Pancreas (tissue), 10 donors: ENCODE results near the gene GRIN2D. TPM values are rescaled to one million over a fixed set of nuclear protein-coding genes. Genes with fewer than 3 reads are reported as not detected.

ENCODE experiments used
- ATAC-seq, 4 donors: fragments of 200-7000 bp; cut with Tn5 transposase; one replicate each; pipeline versions ENCODE4 v1.8.0 to v1.9.1; 2020; ENCODE audit warnings: mild to moderate bottlenecking in 4 of 4, moderate library complexity in 4 of 4
- DNase-seq, 6 donors: peaks; one replicate each; pipeline ENCODE4 v3.0.0-alpha.2; 2020
- FAIRE-seq: peaks from 2 replicates; lab custom pipeline; 2012; peaks lifted over from hg19 to GRCh38; lab: Jason Lieb, UNC
- H3K27ac ChIP-seq, 4 donors: fragments of 200-600 bp; sonication (generic); 1 replicate in 3 of 4; 2 replicates in 1 of 4; pipeline versions ENCODE4 v1.5.0 to v1.8.0; 2020
- H3K27me3 ChIP-seq, 4 donors: fragments of 200-600 bp; one replicate each; pipeline ENCODE4 v1.8.0; 2021
- H3K36me3 ChIP-seq, 3 donors: fragments of 200-600 bp; sonication (generic) in 1 of 3; one replicate each; pipeline versions ENCODE4 v1.5.0 to v1.8.0; 2020 to 2021
- H3K4me1 ChIP-seq, 3 donors: fragments of 200-600 bp; one replicate each; pipeline ENCODE4 v1.8.0; 2021
- H3K4me3 ChIP-seq, 4 donors: fragments of 200-600 bp; sonication (generic) in 2 of 4; one replicate each; pipeline versions ENCODE4 v1.5.0 to v1.8.0; 2020 to 2021
- H3K9me3 ChIP-seq, 4 donors: fragments of 200-600 bp; one replicate each; pipeline ENCODE4 v1.8.0; 2021
- CTCF ChIP-seq, 4 donors: fragments of 200-600 bp; sonication (generic) in 3 of 4; IDR thresholded peaks; one replicate each; pipeline versions ENCODE4 v1.5.0 to v1.8.0; 2021; ENCODE audit warnings: antibody characterized with exemption in 4 of 4
- WGBS, 2 donors: extraction: QIAGEN DNeasy Blood & Tissue Kit; methylation state at CpG; one replicate each; pipeline ENCODE4 v1.1.7; 2013; 5-methylcytosine and 5-hydroxymethylcytosine counted together
- intact Hi-C, 3 donors: fragments of 100-400 bp; cut with DNase I; formaldehyde crosslinking; loops; one replicate each; pipeline versions ENCODE4 v1.11.1 to v1.14.2; 2022
- polyA plus RNA-seq, 2 donors: library from polyadenylated mRNA; stranded (reverse); fragments of 200-250 nt; gene quantifications; one replicate each; pipeline ENCODE4 v1.2.3, GENCODE V29; 2013
- total RNA-seq, 6 donors: library from RNA; stranded (reverse); fragmentation: NEBNext Ultra II Directional in 4 of 6; extraction: Animal tissue kit (Norgen Biotek cat#: 25700) in 4 of 6; gene quantifications; one replicate each; pipeline versions ENCODE4 v1.2.1 to v1.2.4, GENCODE V29; 2021 to 2023
- donor health status: healthy with polysubstance abuse.
- donor health status: DM: no; HTN: no; CAD: no; lungs with moderate emphysema.
- donor health status: DM: no; HTN: no; CAD: no.
- donor health status: control.
- donor health status: control.
- donor health status: Bipolar disorder and iron deficiency.
- donor health status: DM: yes; HTN: yes; CAD: no.
- donor health status: DM: no; HTN: no; CAD: no.
- donor health status: DM: no; HTN: no; CAD: no.
- donor health status: DM: yes; HTN: yes; CAD: no.

GRIN2D gene
- total and polyA plus RNA-seq, 8 donors: 0.04 to 0.66 (median 0.19) TPM; not detected in 1

- ATAC-seq: no peak
- intact Hi-C loops: no loop called here
- WGBS, 2 donors: 81 to 90% methylated on average over 21 to 27 of the region's 27 CpGs
- FAIRE-seq: no peak
- Histone ChIP-seq H3K4me1 (no peaks in the 10 kb centered on the region), H3K36me3 (no peaks in the 10 kb centered on the region), H3K9me3 (no peaks in the 10 kb centered on the region), H3K27ac (no peak overlapping the region), H3K4me3 (no peak overlapping the region), H3K27me3 (peaks cover 0 to 5% (median 0%) of the 10 kb centered on the region in 4 donors)
- TF ChIP-seq CTCF (IDR thresholded peaks at IDR 0.05): no peak
- DNase-seq: peak in 1 of 6 donors; percentile 17
Observed at GRCh38 chr19:48405010-48405659, 11.7 kb downstream of the GRIN2D start.

- Histone ChIP-seq H3K4me1 (no peaks in the 10 kb centered on the region), H3K27ac (no peak overlapping the region), H3K36me3 (no peaks in the 10 kb centered on the region), H3K4me3 (no peak overlapping the region), H3K27me3 (peaks cover 0 to 5% (median 0%) of the 10 kb centered on the region in 4 donors), H3K9me3 (no peaks in the 10 kb centered on the region)
- ATAC-seq: no peak
- intact Hi-C loops: no loop called here
- TF ChIP-seq CTCF (IDR thresholded peaks at IDR 0.05): no peak
- 62 to 71% methylated on average over 13 of the region's 13 CpGs for WGBS, 2 donors
- no peak for DNase-seq
- no peak for FAIRE-seq
Observed at GRCh38 chr19:48405850-48406249, 12.4 kb downstream of the GRIN2D start.

- Histone ChIP-seq H3K36me3 (no peaks in the 10 kb centered on the region), H3K27ac (peak overlapping the region in 2 of 4 donors; percentile 24 to 47), H3K27me3 (no peaks in the 10 kb centered on the region), H3K4me1 (no peaks in the 10 kb centered on the region), H3K9me3 (no peaks in the 10 kb centered on the region), H3K4me3 (peak overlapping the region in 3 of 4 donors; percentile 15 to 33 (median 25))
- intact Hi-C loops: no loop called here
- FAIRE-seq (no peak), ATAC-seq (peak; percentile 9 to 37 (median 20)), DNase-seq (peak in 3 of 6 donors; percentile 28 to 70 (median 40))
- no peak for TF ChIP-seq CTCF (IDR thresholded peaks at IDR 0.05)
- 45 to 50% methylated on average over 24 of the region's 24 CpGs for WGBS, 2 donors
Observed at GRCh38 chr19:48413879-48414587, 20.6 kb downstream of the GRIN2D start.

- TF ChIP-seq CTCF (IDR thresholded peaks at IDR 0.05): no peak
- intact Hi-C loops: no loop called here
- peak; percentile 67 to 89 (median 80) for ATAC-seq
- no peak overlapping the region for H3K27ac ChIP-seq
- no peaks in the 10 kb centered on the region for H3K27me3 ChIP-seq
- FAIRE-seq: no peak
- no peaks in the 10 kb centered on the region for H3K9me3 ChIP-seq
- WGBS, 2 donors: 10 to 18% methylated on average over 10 to 14 of the region's 14 CpGs
- no peaks in the 10 kb centered on the region for H3K36me3 ChIP-seq
- DNase-seq: peak; percentile 62 to 89 (median 80)
- peak overlapping the region in 2 of 4 donors; percentile 25 to 33 for H3K4me3 ChIP-seq
- H3K4me1 ChIP-seq: no peaks in the 10 kb centered on the region
Observed at GRCh38 chr19:48415395-48415794, 21.9 kb downstream of the GRIN2D start.
